Measurements from ENCODE around the gene DDX4.
A peak's percentile ranks its signal among the peaks of the same experiment; 100 is the strongest.
"Not testable (repeated sequence)": the region's sequence is repeated elsewhere in the genome, so short reads cannot be mapped to it uniquely, and the experiment has no call there.

DDX4 gene

DNA sequence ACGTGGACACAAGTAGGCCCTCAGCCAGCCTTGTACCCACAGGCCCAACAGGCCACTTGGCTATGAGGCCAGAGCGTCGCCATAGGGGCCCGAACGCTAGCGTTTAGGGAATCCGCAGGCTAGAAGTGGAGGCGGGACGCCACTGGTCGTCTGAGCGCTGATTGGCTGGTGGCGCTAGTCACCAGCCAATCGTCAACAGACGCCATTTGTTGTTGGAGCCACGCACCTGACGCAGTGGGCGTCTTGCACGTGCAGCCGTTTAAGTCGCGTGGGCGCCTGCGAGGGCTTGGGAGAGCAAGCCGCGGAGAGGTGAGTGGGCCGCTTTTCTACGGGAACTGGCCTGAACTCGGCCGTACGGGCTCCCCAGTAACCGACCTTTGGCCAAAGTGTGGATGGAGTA lies at the start of gene DDX4:
Gene DDX4 (plus strand): TSS at position 269 of the 400 bp plus-strand sequence. CDS start 903 bp downstream, outside the sequence.
- DNase-seq (ENCODE audit: extremely low spot score), result no peak
- POLR2A ChIA-PET, result no interaction called here
- TF ChIP-seq, protein P1, sequence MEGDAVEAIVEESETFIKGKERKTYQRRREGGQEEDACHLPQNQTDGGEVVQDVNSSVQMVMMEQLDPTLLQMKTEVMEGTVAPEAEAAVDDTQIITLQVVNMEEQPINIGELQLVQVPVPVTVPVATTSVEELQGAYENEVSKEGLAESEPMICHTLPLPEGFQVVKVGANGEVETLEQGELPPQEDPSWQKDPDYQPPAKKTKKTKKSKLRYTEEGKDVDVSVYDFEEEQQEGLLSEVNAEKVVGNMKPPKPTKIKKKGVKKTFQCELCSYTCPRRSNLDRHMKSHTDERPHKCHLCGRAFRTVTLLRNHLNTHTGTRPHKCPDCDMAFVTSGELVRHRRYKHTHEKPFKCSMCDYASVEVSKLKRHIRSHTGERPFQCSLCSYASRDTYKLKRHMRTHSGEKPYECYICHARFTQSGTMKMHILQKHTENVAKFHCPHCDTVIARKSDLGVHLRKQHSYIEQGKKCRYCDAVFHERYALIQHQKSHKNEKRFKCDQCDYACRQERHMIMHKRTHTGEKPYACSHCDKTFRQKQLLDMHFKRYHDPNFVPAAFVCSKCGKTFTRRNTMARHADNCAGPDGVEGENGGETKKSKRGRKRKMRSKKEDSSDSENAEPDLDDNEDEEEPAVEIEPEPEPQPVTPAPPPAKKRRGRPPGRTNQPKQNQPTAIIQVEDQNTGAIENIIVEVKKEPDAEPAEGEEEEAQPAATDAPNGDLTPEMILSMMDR (IDR thresholded peaks at IDR 0.05; ENCODE audit: control extremely low read depth, extremely low read depth, low read depth, missing control alignments), result no peak
- CTCF ChIA-PET, result no interaction called here

GRCh38 chr5:55691265-55692105 lies 46.4 kb upstream of the DDX4 start:
- DNase-seq (ENCODE audit: extremely low spot score), result peak; percentile 30
- CTCF ChIA-PET, result interaction anchor here (0.7 to 4.0 kb wide), 30 partner anchors 10 to 520 kb away, joined by 3 to 27 read pairs (median 4); partner anchors contain the start of genes CDC20B, DHX29, MTREX and SLC38A9
- TF ChIP-seq, protein P1 (IDR thresholded peaks at IDR 0.05; ENCODE audit: control extremely low read depth, extremely low read depth, low read depth, missing control alignments), result peak; percentile 39
- POLR2A ChIA-PET, result no interaction called here

DNA sequence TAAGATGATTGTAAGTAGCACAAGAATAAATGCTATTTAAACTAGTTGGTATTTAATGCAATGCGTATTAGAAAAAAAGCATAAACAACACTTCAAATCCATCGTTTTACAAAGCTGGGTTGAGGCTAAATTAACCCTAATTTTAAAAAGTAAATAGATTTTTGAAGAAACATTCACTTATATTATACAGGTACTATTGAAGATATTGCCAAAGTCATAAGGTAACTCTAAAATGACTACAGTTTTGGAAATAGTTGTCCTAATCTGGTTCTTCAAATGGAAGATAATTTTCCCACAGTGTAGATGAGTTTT lies 45.8 kb upstream of the DDX4 start:
- TF ChIP-seq, protein P1 (IDR thresholded peaks at IDR 0.05; ENCODE audit: control extremely low read depth, extremely low read depth, low read depth, missing control alignments), result no peak
- CTCF ChIA-PET, result interaction anchor here (0.7 to 4.0 kb wide), 29 partner anchors 9 to 520 kb away, joined by 3 to 27 read pairs (median 4); partner anchors contain the start of genes CDC20B, DHX29, MTREX and SLC38A9

GRCh38 chr5:55692509-55692908 lies 45.4 kb upstream of the DDX4 start:
- POLR2A ChIA-PET, result no interaction called here

More for the DNA sequence above, 45.8 kb upstream of the DDX4 start:
- POLR2A ChIA-PET, result no interaction called here
- DNase-seq (ENCODE audit: extremely low spot score), result no peak

DNA sequence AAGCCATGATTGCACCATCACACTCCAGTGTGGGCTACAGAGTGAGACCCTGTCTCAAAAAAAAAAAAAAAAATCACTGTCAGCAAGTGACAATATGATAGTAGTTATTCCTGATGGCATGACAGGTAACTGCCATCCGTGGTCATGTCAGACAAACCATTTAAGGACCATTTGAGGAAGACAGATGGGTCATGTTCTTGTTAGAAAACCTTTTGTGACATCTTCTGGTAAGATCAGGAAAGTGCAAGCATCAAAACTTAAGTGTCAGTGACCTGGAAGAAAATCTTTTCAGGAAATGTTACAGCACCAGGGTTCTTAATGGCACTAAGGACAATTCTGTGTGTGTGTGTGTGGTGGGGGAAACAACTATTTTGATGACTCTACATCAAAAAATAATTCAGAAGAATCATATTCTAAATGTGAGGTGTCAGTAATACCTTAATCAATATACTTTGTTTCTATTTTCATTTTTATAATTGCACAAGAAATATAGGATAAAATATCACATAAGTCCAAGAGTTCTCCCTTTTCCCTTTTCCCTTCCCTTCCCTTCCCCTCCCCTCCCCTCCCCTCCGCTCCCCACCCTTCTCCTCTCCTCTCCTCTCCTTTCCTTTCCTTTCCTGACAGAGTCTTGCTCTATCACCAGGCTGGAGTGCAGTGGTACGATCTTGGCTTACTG lies 43.6 kb upstream of the DDX4 start:
- TF ChIP-seq, protein P1 (IDR thresholded peaks at IDR 0.05; ENCODE audit: control extremely low read depth, extremely low read depth, low read depth, missing control alignments), result peak; percentile 43
- ChIA-PET POLR2A (no interaction called here), CTCF (interaction anchor here (1.4 kb wide), 1 partner anchor 369 kb away, joined by 3 read pairs; no protein-coding TSS in a partner anchor)
- no peak for DNase-seq (ENCODE audit: extremely low spot score)

More at GRCh38 chr5:55692509-55692908, 45.4 kb upstream of the DDX4 start:
- TF ChIP-seq, protein P1 (IDR thresholded peaks at IDR 0.05; ENCODE audit: control extremely low read depth, extremely low read depth, low read depth, missing control alignments), result no peak
- no peak for DNase-seq (ENCODE audit: extremely low spot score)
- CTCF ChIA-PET, result interaction anchor here (0.7 to 4.0 kb wide), 28 partner anchors 9 to 521 kb away, joined by 3 to 27 read pairs (median 4); partner anchors contain the start of genes CDC20B, DHX29, MTREX and SLC38A9

GRCh38 chr5:55696704-55697103 lies 41.2 kb upstream of the DDX4 start:
- DNase-seq (ENCODE audit: extremely low spot score); POLR2A ChIA-PET; CTCF ChIA-PET: not testable (repeated sequence)
